ENCODE data around the gene AGPAT3.

Gene AGPAT3

GRCh38 chr21:43939443-43940328 lies 74.7 kb downstream of the AGPAT3 start:
- DNase-seq: no peak

- DNase-seq: no peak
These were observed 75.5 kb downstream of the AGPAT3 start for GRCh38 chr21:43940329-43941050.

- DNase-seq: no peak
These were observed 77.2 kb downstream of the AGPAT3 start for GRCh38 chr21:43942201-43942600.

GRCh38 chr21:43942621-43943020 lies 77.6 kb downstream of the AGPAT3 start:
- no peak for DNase-seq

GRCh38 chr21:43943512-43944077 lies 78.6 kb downstream of the AGPAT3 start:
- DNase-seq: no peak

GRCh38 chr21:43944078-43944633 lies 79.1 kb downstream of the AGPAT3 start:
- DNase-seq: no peak

- DNase-seq: no peak
These were observed 79.7 kb downstream of the AGPAT3 start for GRCh38 chr21:43944757-43945156.

GRCh38 chr21:43948740-43949498 lies 83.9 kb downstream of the AGPAT3 start:
- DNase-seq: no peak

- no peak for DNase-seq
These were observed 84.6 kb downstream of the AGPAT3 start for GRCh38 chr21:43949499-43950208.

GRCh38 chr21:43950481-43950880 lies 85.5 kb downstream of the AGPAT3 start:
- DNase-seq: no peak

GRCh38 chr21:43950936-43951335 lies 85.9 kb downstream of the AGPAT3 start:
- no peak for DNase-seq

- DNase-seq: no peak
These were observed 87.1 kb downstream of the AGPAT3 start for GRCh38 chr21:43951911-43952703.

GRCh38 chr21:43953021-43953420 lies 88.0 kb downstream of the AGPAT3 start:
- no peak for DNase-seq

GRCh38 chr21:43954042-43954441 lies 89.0 kb downstream of the AGPAT3 start:
- no peak for DNase-seq

- no peak for DNase-seq
These were observed 89.9 kb downstream of the AGPAT3 start for GRCh38 chr21:43954896-43955295.

GRCh38 chr21:43956019-43956669 lies 91.1 kb downstream of the AGPAT3 start:
- DNase-seq: no peak

GRCh38 chr21:43956670-43957035 lies 91.6 kb downstream of the AGPAT3 start:
- no peak for DNase-seq

GRCh38 chr21:43957128-43957571 lies 92.1 kb downstream of the AGPAT3 start:
- no peak for DNase-seq

GRCh38 chr21:43957611-43958362 lies 92.8 kb downstream of the AGPAT3 start:
- no peak for DNase-seq
